ENCODE measurements around the gene PXT1.

PXT1 gene

GRCh38 chr6:36346486-36347273 lies 96.0 kb downstream of the PXT1 start:
- Histone ChIP-seq H3K9ac (ENCODE audit: low read length) (no peak overlapping the region), H3K36me3 (ENCODE audit: control insufficient read depth, insufficient read depth, low read length) (no peaks in the 10 kb centered on the region), H3K27me3 (ENCODE audit: control insufficient read depth, insufficient read depth, low read length) (no peaks in the 10 kb centered on the region), H3K4me3 (ENCODE audit: low read length) (no peak overlapping the region), H3K9me3 (ENCODE audit: control insufficient read depth, low read length) (no peaks in the 10 kb centered on the region), H3K4me1 (ENCODE audit: control insufficient read depth, insufficient read depth, low read length) (peaks cover 36% of the 10 kb centered on the region)

GRCh38 chr6:36345681-36346466 lies 96.8 kb downstream of the PXT1 start:
- Histone ChIP-seq H3K9ac (ENCODE audit: low read length) (no peak overlapping the region), H3K9me3 (ENCODE audit: control insufficient read depth, low read length) (no peaks in the 10 kb centered on the region), H3K27me3 (ENCODE audit: control insufficient read depth, insufficient read depth, low read length) (no peaks in the 10 kb centered on the region), H3K4me1 (ENCODE audit: control insufficient read depth, insufficient read depth, low read length) (peaks cover 29% of the 10 kb centered on the region), H3K4me3 (ENCODE audit: low read length) (no peak overlapping the region), H3K36me3 (ENCODE audit: control insufficient read depth, insufficient read depth, low read length) (no peaks in the 10 kb centered on the region)

GRCh38 chr6:36343109-36343680 lies 99.5 kb downstream of the PXT1 start:
- no peaks in the 10 kb centered on the region for H3K9me3 ChIP-seq (ENCODE audit: control insufficient read depth, low read length)

GRCh38 chr6:36340618-36341454 lies 101.8 kb downstream of the PXT1 start:
- H3K9ac ChIP-seq (ENCODE audit: low read length) = peak overlapping the region; percentile 86

More at GRCh38 chr6:36343109-36343680, 99.5 kb downstream of the PXT1 start:
- Histone ChIP-seq H3K4me1 (ENCODE audit: control insufficient read depth, insufficient read depth, low read length) (peaks cover 28% of the 10 kb centered on the region), H3K27me3 (ENCODE audit: control insufficient read depth, insufficient read depth, low read length) (no peaks in the 10 kb centered on the region), H3K9ac (ENCODE audit: low read length) (no peak overlapping the region), H3K36me3 (ENCODE audit: control insufficient read depth, insufficient read depth, low read length) (no peaks in the 10 kb centered on the region), H3K4me3 (ENCODE audit: low read length) (no peak overlapping the region)

More at GRCh38 chr6:36340618-36341454, 101.8 kb downstream of the PXT1 start:
- peaks cover 31% of the 10 kb centered on the region for H3K4me1 ChIP-seq (ENCODE audit: control insufficient read depth, insufficient read depth, low read length)
- H3K27me3 ChIP-seq (ENCODE audit: control insufficient read depth, insufficient read depth, low read length) = no peaks in the 10 kb centered on the region
- no peaks in the 10 kb centered on the region for H3K36me3 ChIP-seq (ENCODE audit: control insufficient read depth, insufficient read depth, low read length)
- peak overlapping the region; percentile 34 for H3K4me3 ChIP-seq (ENCODE audit: low read length)
- no peaks in the 10 kb centered on the region for H3K9me3 ChIP-seq (ENCODE audit: control insufficient read depth, low read length)
